ENCODE measurements around the gene TUBG2.

- TF ChIP-seq CTCF (optimal IDR thresholded peaks at IDR 0.05 in 1 of 3, IDR thresholded peaks at IDR 0.05 in 1 of 3, conservative IDR thresholded peaks at IDR 0.05 in 1 of 3; ENCODE audit: extremely low read depth in 1 of 3, insufficient read depth in 2 of 3, low read length in 3 of 3) = no peak
- TF ChIP-seq EZH2 (IDR thresholded peaks at IDR 0.05; ENCODE audit: low read length) = no peak
These were observed 40.3 kb downstream of the TUBG2 start for GRCh38 chr17:42699415-42699740.

Measured in keratinocyte (primary cell).